Measurements from ENCODE around the gene VPS37B.

The VPS37B gene

GRCh38 chr12:122841544-122842321 lies 54.2 kb downstream of the VPS37B start:
- DNase-seq (ENCODE audit: low spot score) = no peak
- TF ChIP-seq CTCF (IDR thresholded peaks at IDR 0.05; ENCODE audit: extremely low read depth, missing control alignments) = no peak

- peak; percentile 11 for DNase-seq (ENCODE audit: low spot score)
- no peak for TF ChIP-seq CTCF (IDR thresholded peaks at IDR 0.05; ENCODE audit: extremely low read depth, missing control alignments)
These were observed 55.1 kb downstream of the VPS37B start for GRCh38 chr12:122840580-122841513.

- no peak for DNase-seq (ENCODE audit: low spot score)
- TF ChIP-seq CTCF (IDR thresholded peaks at IDR 0.05; ENCODE audit: extremely low read depth, missing control alignments) = no peak
These were observed 55.9 kb downstream of the VPS37B start for GRCh38 chr12:122839907-122840554.

- no peak for DNase-seq (ENCODE audit: low spot score)
These were observed 57.1 kb downstream of the VPS37B start for GRCh38 chr12:122838841-122839240.

GRCh38 chr12:122837306-122838265 lies 58.3 kb downstream of the VPS37B start:
- TF ChIP-seq CTCF (IDR thresholded peaks at IDR 0.05; ENCODE audit: extremely low read depth, missing control alignments) = no peak
- peak; percentile 14 for DNase-seq (ENCODE audit: low spot score)

More at GRCh38 chr12:122838841-122839240, 57.1 kb downstream of the VPS37B start:
- TF ChIP-seq CTCF (IDR thresholded peaks at IDR 0.05; ENCODE audit: extremely low read depth, missing control alignments) = no peak

GRCh38 chr12:122836027-122836921 lies 59.6 kb downstream of the VPS37B start:
- peak; percentile 87 for DNase-seq (ENCODE audit: low spot score)
- TF ChIP-seq CTCF (IDR thresholded peaks at IDR 0.05; ENCODE audit: extremely low read depth, missing control alignments) = no peak
